Panc1 (cell line): ENCODE data around the gene RNF11. TPM values are rescaled to one million over a fixed set of nuclear protein-coding genes. Genes with fewer than 3 reads are reported as not detected.
A peak's percentile ranks its signal among the peaks of the same experiment; 100 is the strongest.

Experiments
- ATAC-seq: fragments of 200-7000 bp; cut with Tn5 transposase; 2 replicates; pipeline ENCODE4 v1.9.1; 2020; ENCODE audit warnings: mild to moderate bottlenecking, moderate library complexity
- BruUV-seq: library from RNA; stranded (reverse); fragments of 400-500 nt; replicated peaks from 2 replicates; lab custom pipeline; 2021; lab: Mats Ljungman, UMichigan
- CTCF ChIA-PET: fragments of 300-600 bp; sonication (Branson Sonifier 250); formaldehyde crosslinking; loops from one replicate; lab custom pipeline; 2022; ENCODE audit warnings: antibody characterized with exemption; lab: Charles Lee
- POLR2A ChIA-PET: fragments of 300-600 bp; sonication (Branson Sonifier 250); formaldehyde crosslinking; loops from one replicate; lab custom pipeline; 2022; ENCODE audit warnings: antibody characterized with exemption; lab: Charles Lee
- DNase-seq: peaks from one replicate; pipeline ENCODE4 v3.0.0-alpha.2; 2010; ENCODE audit warnings: low read depth, low spot score
- H3K27ac ChIP-seq: 2 replicates; pipeline ENCODE4 v1.5.1; 2011; ENCODE audit warnings: mild to moderate bottlenecking, low read length, inconsistent platforms
- H3K27me3 ChIP-seq: fragments of 200-500 bp; sonication (Bioruptor generic); 2 replicates; pipeline ENCODE4 v1.6.0; 2014; ENCODE audit warnings: low read length, inconsistent platforms; ENCODE audit not compliant: control insufficient read depth, insufficient read depth
- H3K36me3 ChIP-seq: fragments of 200-500 bp; sonication (Bioruptor generic); 2 replicates; pipeline ENCODE4 v1.5.1; 2014; ENCODE audit warnings: inconsistent platforms, mild to moderate bottlenecking, low read length, moderate library complexity; ENCODE audit not compliant: control insufficient read depth, insufficient read depth
- H3K4me1 ChIP-seq: 2 replicates; pipeline ENCODE4 v1.5.1; 2011; ENCODE audit warnings: inconsistent platforms, mild to moderate bottlenecking, low read length, moderate library complexity; ENCODE audit not compliant: control insufficient read depth, insufficient read depth
- H3K4me3 ChIP-seq, 2 experiments: 2 replicates each; pipeline ENCODE4 v1.5.1; 2011 to 2012; ENCODE audit warnings: low read depth in 2 of 2, low read length in 2 of 2, mild to moderate bottlenecking in 2 of 2, inconsistent platforms in 1 of 2, moderate library complexity in 1 of 2
- H3K9me3 ChIP-seq: fragments of 200-500 bp; sonication (Bioruptor generic); 2 replicates; pipeline ENCODE4 v1.5.1; 2014; ENCODE audit warnings: low read depth, mild to moderate bottlenecking, inconsistent platforms, low read length, moderate library complexity; ENCODE audit not compliant: control insufficient read depth, insufficient read depth
- CTCF ChIP-seq: fragments of 450-650 bp; IDR thresholded peaks from 2 replicates; pipeline ENCODE4 v1.5.1; 2017; ENCODE audit warnings: mild to moderate bottlenecking
- POLR2AphosphoS5 ChIP-seq: IDR thresholded peaks from 2 replicates; pipeline ENCODE4 v1.6.1; 2012; ENCODE audit warnings: mild to moderate bottlenecking, low read depth, low read length, moderate library complexity
- REST ChIP-seq, 2 experiments: IDR thresholded peaks; 2 replicates each; pipeline ENCODE4 v1.6.1; 2011 to 2012; ENCODE audit warnings: low read depth in 2 of 2, control low read depth in 1 of 2, low read length in 1 of 2, mild to moderate bottlenecking in 1 of 2, moderate library complexity in 1 of 2; ENCODE audit not compliant: insufficient read depth in 1 of 2
- SIN3A ChIP-seq: IDR thresholded peaks from 2 replicates; pipeline ENCODE4 v1.6.1; 2012; ENCODE audit warnings: low read depth, mild to moderate bottlenecking, low read length, moderate library complexity, borderline replicate concordance; ENCODE audit not compliant: insufficient read depth
- TCF7L2 ChIP-seq: IDR thresholded peaks from 2 replicates; pipeline ENCODE4 v1.6.1; 2011; ENCODE audit warnings: mild to moderate bottlenecking, low read depth, low read length, inconsistent platforms
- in situ Hi-C: cut with HindIII; loops from 2 replicates; pipeline ENCODE4 v1.10.0; 2016; ENCODE audit warnings: low sequenced_read_pairs, low pct_unique_long_range_greater_than_20kb
- intact Hi-C: fragments of 100-400 bp; cut with micrococcal nuclease; formaldehyde crosslinking; loops from one replicate; pipeline ENCODE4 v1.10.0; 2022; ENCODE audit not compliant: unreplicated experiment
- total RNA-seq: library from RNA; stranded (reverse); gene quantifications from one replicate; pipeline ENCODE4 v1.2.1, GENCODE V29; 2021; ENCODE audit not compliant: unreplicated experiment

RNF11 gene
- total RNA-seq, 1 experiment from 2014 or later = 86.0 TPM

- Histone ChIP-seq H3K27me3 (no peaks in the 10 kb centered on the region), H3K27ac (peak overlapping the region; percentile 34), H3K4me1 (peaks cover 10% of the 10 kb centered on the region), H3K36me3 (no peaks in the 10 kb centered on the region), H3K4me3 (no peak overlapping the region), H3K9me3 (no peaks in the 10 kb centered on the region)
- ChIA-PET CTCF (no interaction called here), POLR2A (no interaction called here)
- in situ Hi-C loops = no loop called here
- DNase-seq (no peak), ATAC-seq (peak; percentile 58)
- intact Hi-C loops = no loop called here
- no TSS peak for BruUV-seq
- no peak for TF ChIP-seq POLR2AphosphoS5
- TF ChIP-seq REST (IDR thresholded peaks at IDR 0.05; ENCODE audit: insufficient read depth in 1 of 2, low read depth in 2 of 2, low read length in 1 of 2) = no peak
- no peak for TF ChIP-seq TCF7L2
- no peak for TF ChIP-seq CTCF
- TF ChIP-seq SIN3A = no peak
Observed at GRCh38 chr1:51313961-51314777, 78.1 kb downstream of the RNF11 start.

- Histone ChIP-seq H3K27ac (no peak overlapping the region), H3K4me3 (no peak overlapping the region), H3K36me3 (no peaks in the 10 kb centered on the region), H3K27me3 (no peaks in the 10 kb centered on the region), H3K4me1 (peaks cover 10% of the 10 kb centered on the region), H3K9me3 (no peaks in the 10 kb centered on the region)
- ATAC-seq = no peak
- no peak for DNase-seq
- TF ChIP-seq CTCF = no peak
- TF ChIP-seq TCF7L2 = no peak
- TF ChIP-seq POLR2AphosphoS5 = no peak
- TF ChIP-seq REST (IDR thresholded peaks at IDR 0.05; ENCODE audit: insufficient read depth in 1 of 2, low read depth in 2 of 2, low read length in 1 of 2) = no peak
- TF ChIP-seq SIN3A = no peak
- intact Hi-C loops (no loop called here), in situ Hi-C loops (no loop called here)
- CTCF ChIA-PET = no interaction called here
- POLR2A ChIA-PET = no interaction called here
- no TSS peak for BruUV-seq
Observed at GRCh38 chr1:51314974-51315373, 78.9 kb downstream of the RNF11 start.
